NCI-H1436 treated with DMSO at 0.1 percent for 48 hours (cell line): ENCODE data around the gene DEFB129.
A peak's percentile ranks its signal among the peaks of the same experiment; 100 is the strongest.
"Not testable (repeated sequence)": the region's sequence is repeated elsewhere in the genome, so short reads cannot be mapped to it uniquely, and the experiment has no call there.

Source experiments
- DNase-seq: peaks from one replicate; lab custom pipeline; 2025; lab: John Stamatoyannopoulos, UW

Gene DEFB129

DNA sequence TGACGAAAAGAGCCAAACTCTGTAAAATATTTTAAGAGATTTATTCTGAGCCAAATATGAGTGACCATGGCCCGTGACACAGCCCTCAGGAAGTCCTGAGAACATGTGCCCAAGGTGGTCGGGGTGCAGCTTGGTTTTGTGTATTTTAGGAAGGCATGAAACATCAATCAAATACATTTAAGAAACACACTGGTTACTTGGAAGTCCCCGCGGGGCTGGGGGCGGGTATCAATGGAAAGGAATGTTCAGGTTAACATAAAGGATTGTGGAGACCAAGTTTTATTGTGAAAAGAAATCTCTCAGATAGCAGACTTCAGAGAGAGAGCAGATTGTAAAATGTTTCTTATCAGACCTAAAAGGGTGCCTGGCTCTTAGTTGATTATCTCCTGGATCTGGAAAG, 26.4 kb downstream of the DEFB129 start:
- not testable (repeated sequence) for DNase-seq

DNA sequence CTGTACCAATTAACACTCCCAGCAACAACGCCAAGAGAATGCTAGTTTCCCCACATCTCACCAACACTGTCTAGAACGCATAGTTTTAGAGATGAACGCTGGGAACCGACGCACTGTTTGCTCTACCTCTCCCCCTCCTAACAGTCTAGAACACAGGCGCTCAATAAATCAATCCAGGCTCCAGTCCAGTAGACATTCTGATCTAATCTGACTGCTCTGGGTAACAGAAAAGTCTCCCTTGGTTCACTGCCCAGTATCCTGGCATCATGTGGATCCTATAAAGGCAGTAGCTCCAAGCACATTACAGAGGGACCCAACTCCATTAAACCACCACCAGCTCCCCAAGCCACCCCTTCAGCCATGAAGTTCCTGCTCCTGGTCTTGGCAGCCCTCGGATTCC, 30.4 kb downstream of the DEFB129 start, which contains the start of gene DEFB132:
TSS of gene DEFB132 (plus strand) at position 306 of the 400 bp plus-strand sequence. CDS start at position 361, 55 bp downstream.
- DNase-seq = no peak

DNA sequence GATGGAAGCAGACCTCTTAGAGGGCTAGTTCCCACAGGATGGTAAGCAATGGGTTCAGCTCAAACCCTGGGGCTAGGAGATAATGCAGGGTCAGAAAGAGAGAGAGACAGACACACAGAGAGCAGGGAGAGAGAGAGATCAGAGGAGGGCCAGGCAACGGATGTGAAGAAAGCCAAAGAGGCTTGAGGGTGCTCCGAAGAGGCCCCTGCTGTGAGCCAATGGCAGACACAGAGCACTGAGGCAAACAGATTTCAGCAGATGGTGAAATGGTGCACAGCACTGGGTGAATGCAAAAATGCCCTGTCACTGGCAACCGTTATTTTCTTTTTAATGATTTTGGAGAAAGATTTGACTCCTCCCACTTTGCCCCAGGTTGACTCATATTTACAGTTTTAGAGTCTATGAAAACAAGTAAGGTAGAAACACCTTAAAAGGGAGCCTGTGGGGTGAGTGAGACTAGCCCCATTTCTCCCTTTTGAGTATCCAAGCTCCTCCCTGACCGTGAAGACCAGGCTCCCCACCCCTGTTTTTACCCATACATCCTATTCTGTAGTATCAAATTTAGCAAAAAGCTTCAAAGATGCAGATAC, 31.3 kb downstream of the DEFB129 start:
- no peak for DNase-seq

DNA sequence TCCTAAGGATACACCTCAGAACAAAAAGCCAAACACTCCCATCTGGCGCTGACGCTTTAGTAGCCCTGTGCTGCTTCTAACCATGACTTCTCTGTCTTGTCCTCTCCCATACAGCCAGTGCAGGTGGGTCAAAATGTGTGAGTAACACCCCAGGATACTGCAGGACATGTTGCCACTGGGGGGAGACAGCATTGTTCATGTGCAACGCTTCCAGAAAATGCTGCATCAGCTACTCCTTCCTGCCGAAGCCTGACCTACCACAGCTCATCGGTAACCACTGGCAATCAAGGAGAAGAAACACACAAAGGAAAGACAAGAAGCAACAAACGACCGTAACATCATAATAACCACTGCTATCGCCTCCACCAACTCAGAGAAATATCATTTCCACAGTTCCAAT, 31.9 kb downstream of the DEFB129 start:
- DNase-seq = no peak

DNA sequence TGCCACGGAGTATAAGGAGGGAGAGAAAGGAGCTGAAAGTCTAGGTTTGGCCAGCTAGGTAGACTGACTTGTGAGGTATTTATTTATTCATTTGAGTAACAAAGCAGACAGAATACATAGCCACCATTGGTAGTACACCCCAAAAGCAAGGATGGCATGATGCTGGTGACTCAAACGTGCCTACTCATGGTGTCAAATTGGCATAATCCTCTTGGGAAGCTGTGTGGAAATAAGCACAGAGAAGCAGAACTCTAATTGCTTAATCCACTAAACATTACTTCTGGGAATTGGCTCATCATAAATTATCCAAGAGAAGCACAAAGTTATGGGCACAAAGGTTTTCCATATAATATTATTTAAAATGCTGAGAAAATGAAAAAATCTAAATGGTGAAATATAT, 32.9 kb downstream of the DEFB129 start:
- no peak for DNase-seq

DNA sequence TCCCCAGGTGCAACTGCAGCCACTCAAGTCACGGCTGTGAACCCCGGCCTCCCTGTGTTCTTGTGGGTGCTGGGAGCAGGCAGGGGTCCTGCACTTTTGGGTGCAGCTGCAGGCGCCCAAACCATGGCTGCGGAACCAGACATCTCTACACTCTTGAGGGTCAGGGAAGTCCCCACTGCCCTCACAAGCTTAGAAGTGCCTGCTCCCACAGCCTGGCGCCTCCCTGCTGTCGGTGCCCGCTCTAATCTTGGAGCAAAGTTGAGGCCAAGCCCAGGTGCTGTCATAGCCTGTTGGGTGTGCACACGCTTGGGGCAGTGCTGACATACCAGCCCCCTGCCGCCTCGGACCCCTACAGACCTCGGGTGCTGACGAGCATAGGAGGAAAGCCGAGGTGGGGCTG, 36.6 kb downstream of the DEFB129 start:
- no peak for DNase-seq

DNA sequence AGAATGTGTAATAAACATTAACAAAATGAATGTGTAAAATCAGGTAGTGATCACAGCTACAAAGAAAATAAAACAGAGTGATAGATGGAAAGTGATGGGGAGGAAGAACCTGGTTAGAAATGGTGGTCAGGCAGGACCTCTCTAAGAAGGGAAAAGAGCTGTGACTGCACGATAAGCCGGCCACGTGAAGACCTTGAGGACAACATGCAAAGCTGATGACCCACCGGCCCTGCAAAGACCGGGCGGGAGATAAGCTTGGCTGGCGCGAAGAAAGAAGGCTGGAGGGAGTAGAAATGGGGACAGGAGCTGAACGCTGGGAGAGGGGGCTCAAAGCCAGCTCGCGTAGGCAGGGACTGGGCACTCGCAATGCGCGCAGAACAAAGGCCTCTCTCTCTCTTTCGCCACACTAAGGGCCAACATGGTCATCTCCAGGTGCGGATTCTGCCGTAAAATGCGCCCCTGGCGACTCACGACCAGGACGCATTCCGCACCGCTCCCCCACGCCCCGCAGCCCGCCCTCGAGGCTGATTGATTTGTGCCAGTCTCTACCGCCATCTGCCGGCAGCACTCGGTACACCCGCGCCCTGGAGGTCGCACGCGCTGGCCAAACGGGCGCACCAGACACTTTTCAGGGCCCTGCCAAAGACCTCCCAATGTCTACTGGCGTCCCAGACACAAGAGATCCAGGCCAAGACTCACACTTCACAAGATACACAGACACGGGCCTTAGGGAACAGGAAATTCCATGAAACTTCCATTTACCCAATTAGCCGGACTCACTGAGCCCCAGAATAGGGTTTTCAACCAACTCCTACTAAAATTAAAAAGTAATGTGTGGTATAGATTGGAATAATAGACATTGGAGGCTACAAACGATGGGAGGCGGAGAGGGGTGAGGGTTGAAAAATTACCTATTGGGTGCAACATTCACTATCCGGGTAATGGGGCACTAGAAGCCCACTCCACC, 39.8 kb downstream of the DEFB129 start:
- peak; percentile 17 for DNase-seq

DNA sequence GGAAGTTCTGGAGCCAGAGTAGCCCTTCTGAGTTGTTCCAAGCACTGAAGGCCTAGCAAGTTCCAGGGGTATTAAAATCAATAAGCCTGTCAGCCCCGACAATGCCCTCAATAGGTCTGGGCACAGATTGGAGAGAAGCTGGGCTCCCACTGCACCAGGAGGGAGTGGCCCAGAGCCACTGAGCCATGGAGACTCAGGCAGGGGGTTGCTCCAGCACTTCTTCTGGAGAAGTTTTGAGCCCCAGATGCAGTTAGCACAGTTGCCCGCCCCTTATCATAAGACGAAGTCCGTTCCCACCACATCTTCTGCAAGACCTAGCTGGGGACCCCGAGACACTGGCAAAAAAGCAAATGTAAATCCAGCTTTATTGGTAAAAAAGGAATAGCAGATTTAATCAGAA, 43.5 kb downstream of the DEFB129 start:
- DNase-seq = no peak

DNA sequence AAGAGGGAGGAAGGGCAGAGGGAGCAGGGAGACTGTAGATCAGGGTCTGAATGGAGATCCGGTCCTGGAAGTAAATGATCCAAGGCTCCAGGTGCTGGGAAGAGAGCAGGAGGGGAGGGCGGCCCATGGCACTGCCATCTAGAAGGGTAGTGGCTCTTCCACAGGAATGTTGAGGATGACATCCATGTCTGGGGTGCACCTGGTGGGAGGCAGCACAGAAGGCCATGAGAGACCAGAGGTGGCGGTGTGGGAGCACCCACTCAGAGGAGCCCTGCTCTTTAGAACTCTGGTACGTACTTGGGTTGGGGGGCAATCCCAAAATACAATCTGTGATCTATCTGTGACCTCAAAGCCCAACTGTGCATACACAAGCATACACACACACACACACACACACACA, 44.0 kb downstream of the DEFB129 start:
- no peak for DNase-seq

DNA sequence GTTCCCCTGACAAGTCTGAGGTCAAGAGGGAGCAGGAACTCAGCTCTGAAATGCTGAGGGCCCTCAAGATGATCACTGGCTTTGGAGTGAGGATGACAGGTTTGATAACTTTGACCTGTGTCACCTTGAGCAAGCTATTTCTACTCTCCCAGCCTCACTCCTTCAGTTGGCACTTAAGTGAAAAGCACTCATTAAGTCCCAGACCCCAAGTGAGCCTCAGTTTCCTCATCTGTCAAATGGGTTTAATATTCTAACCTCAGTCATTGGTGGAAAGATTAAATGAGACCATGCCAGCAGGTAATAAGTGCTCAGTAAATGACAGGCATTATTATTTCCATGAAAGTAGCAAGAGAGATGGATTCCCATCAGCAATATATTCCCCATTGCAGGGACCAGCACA, 44.5 kb downstream of the DEFB129 start:
- DNase-seq = no peak

DNA sequence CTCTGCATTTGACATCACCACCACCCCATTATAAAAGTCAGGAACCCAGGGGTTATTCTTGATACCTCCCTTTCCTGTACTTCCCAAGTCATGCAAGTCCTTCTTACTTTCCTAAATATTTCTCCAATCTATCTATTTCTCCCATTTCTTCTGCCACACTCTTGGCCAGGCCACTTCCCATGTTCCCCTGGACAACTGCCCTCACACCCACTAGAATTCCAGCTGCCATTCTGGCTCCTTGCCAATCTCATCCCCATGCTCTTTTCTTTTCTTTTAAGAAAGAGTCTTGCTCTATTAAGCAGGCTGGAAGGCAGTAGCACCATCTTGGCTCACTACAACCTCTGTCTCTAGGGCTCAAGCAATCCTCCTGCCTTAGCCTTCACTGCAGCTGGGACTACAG, 45.7 kb downstream of the DEFB129 start:
- no peak for DNase-seq

DNA sequence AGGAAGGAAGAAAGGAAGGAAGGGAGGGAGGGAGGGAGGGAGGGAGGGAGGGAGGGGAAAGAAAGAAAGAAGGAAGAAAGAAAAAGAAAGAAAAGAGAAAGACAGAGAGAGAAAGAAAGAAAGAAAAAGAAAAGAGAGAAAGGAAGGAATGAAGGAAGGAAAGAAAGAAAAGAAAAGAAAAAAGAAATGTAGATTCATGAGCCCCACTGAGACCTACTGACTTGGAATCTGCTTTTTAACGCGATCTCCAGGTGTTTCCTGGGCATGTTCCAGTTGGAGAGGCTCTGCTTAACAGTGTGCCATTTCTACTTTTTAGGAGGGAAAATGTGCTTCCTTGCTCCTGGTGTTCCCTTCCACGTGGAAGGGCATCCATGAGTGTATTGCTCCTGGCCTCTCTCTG, 46.8 kb downstream of the DEFB129 start:
- no peak for DNase-seq

DNA sequence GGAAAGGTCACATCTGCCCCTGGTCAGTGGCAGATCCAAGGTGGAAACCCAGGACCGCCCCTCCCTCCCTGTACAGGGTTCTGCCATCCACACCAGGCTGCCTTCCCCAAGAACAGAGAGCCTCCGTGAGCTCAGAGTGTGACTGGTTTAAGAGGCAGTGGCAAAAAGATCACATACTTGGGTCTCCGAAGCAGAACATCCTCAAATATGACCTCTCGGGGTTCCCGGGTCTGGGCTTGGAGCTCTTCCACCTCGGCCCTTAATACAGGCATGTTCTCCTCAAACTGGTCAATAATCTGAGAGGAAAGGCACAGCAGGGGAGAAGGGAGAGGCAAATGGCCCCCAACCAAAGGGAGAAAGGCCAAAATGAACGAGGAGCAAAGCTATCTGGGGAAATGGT, 48.7 kb downstream of the DEFB129 start:
- no peak for DNase-seq

DNA sequence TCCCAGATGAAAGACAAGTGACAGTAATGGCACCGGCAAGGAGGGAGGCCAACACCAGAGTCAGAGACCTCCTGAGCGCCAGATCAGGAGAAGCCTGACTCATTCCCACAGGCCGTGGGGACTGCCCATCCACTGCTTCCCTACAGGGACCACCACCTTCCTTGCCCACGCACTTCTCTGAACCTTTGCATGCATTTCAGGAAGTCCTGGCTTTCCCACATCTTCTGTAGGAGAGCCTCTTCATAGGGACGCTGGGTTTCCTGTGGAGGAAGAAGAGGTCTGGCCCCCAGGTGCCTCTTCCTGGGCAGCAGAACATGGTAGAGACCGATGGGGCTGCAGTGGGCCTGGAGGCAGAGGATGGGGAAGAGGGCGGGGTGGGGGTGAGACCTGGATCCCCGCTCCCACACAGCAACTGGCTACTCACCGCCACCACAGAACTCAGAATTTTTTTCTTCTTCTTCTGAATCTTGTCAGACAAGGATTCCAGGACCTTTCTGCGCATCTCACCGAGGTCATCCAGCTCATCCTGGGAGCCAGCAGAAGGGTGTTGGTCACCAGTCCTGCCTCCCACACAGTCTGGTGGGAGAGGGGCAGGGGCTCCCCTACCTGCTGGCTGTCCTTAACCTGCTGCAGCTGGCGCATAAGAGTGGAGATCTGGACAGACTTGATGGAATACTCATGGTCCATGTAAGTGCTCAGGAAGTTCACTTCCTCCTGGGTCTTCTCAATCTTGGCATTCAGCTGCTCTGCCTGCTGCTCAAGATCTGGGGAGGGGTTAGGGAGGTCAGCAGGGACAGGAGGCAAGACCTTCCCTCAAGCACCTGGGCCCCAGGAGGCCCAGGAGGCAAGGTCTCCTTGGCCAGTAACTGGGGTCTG, 49.8 kb downstream of the DEFB129 start:
- DNase-seq = no peak

DNA sequence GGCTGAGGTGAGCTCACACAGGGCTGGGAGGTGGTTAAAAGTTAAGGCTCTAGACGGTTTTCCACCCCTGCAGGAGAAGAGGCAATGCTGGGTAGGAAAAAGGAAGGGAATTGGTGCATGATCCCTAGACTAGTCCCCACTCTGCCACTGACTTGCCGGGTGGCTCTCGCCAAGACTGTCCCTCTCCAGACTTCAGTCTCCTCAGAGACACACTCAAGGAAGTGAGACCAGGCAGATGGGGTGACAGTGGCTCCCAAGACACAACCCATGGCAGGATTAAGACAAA, 50.4 kb downstream of the DEFB129 start:
- DNase-seq = no peak

DNA sequence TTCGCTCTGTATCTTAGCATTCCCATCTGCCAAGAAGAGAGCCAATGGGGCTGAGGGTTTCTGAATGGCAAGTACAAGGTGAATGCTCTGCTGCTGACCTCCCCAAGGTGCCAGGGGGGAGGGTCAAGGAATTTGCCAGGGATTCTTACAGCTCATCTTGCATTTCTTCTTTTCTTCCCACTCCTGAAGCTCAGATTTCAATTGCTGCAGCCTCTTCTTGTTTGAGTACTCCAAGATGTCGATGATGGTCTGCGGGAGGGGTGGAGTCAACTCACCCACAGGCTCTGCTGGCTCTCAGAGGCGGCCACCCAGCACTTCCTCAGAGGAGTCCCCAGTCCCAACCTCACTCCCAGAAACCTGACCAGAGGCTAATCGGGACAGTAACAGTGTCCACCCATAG, 51.1 kb downstream of the DEFB129 start:
- no peak for DNase-seq

DNA sequence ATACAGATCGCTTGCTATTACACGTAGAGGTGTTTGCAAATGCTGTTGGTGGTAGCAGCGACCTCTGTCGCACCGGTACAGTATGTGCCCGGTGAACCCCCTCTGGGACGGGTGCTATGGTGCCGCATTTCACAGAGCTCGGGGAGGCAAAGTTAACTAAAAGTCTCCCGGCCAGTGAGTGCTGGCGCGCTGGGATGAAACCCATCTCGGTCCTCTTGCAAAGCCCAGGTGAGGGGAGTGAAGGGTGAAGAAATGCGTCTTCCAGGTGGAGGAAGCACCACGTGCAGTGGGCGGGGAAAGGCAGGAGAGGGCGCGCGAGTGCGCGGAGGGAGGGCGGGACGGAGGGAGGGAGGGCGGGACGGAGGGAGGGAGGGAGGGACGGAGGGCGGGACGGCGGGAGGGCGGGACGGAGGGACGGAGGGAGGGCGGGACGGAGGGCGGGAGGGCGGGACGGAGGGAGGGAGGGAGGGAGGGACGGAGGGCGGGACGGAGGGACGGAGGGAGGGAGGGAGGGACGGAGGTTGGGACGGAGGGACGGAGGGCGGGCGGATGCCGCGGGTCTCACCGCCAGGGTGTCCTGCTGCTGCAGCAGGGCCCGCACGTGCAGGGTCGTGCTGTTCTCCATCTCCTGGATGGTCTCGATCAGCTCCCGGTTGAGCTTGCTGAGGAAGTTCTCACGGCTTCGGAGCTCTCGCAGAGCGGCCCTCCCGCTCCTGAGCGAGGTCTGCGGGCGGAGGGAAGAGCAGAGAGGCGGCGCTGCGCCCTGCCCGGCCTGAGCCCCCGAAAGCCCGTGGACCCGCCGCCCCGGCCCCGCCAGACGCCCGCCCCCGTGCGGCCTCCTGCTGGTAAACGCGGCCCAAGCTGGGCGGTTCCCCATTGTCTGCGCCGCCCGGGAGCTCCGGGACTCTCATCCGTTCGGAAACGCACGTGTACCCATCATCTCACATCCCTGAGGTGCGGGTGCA, 51.8 kb downstream of the DEFB129 start:
- DNase-seq = no peak
